ENCODE data around the gene MAGEA3. TPM values are rescaled to one million over a fixed set of nuclear protein-coding genes. Genes with fewer than 3 reads are reported as not detected.
A peak's percentile ranks its signal among the peaks of the same experiment; 100 is the strongest.
"Not testable (repeated sequence)": the region's sequence is repeated elsewhere in the genome, so short reads cannot be mapped to it uniquely, and the experiment has no call there.

MAGEA3 gene
- total RNA-seq, 2 donors from 2014 or later: not detected

- Histone ChIP-seq H3K4me3 (no peak overlapping the region), H3K4me1 (no peaks in the 10 kb centered on the region), H3K27ac (no peak overlapping the region), H3K9me3 (peaks cover 0 to 32% of the 10 kb centered on the region in 2 donors), H3K27me3 (no peaks in the 10 kb centered on the region), H3K36me3 (no peaks in the 10 kb centered on the region)
- DNase-seq (ENCODE audit: low spot score): no peak
- no peak for TF ChIP-seq CTCF (IDR thresholded peaks at IDR 0.05)
Measured at GRCh38 chrX:152663086-152663485, 35.5 kb upstream of the MAGEA3 start.

- H3K36me3 ChIP-seq: no peaks in the 10 kb centered on the region
- H3K9me3 ChIP-seq: no peaks in the 10 kb centered on the region
- no peaks in the 10 kb centered on the region for H3K4me1 ChIP-seq
- no peak for TF ChIP-seq CTCF (IDR thresholded peaks at IDR 0.05)
- H3K27ac ChIP-seq: no peak overlapping the region
- no peak for DNase-seq (ENCODE audit: low spot score)
- no peaks in the 10 kb centered on the region for H3K27me3 ChIP-seq
- H3K4me3 ChIP-seq: no peak overlapping the region
Measured at GRCh38 chrX:152674135-152674534, 24.5 kb upstream of the MAGEA3 start.

- H3K4me3 ChIP-seq; H3K4me1 ChIP-seq; H3K27me3 ChIP-seq; H3K9me3 ChIP-seq; H3K36me3 ChIP-seq; H3K27ac ChIP-seq; DNase-seq (ENCODE audit: low spot score): not testable (repeated sequence)
Measured at GRCh38 chrX:152674652-152675051, 23.9 kb upstream of the MAGEA3 start.

GRCh38 chrX:152681012-152681411 is 17.6 kb upstream of the MAGEA3 start:
- H3K27ac ChIP-seq; H3K4me3 ChIP-seq; DNase-seq (ENCODE audit: low spot score); H3K27me3 ChIP-seq; H3K36me3 ChIP-seq; H3K4me1 ChIP-seq; H3K9me3 ChIP-seq: not testable (repeated sequence)

- not testable (repeated sequence) for H3K27me3 ChIP-seq, H3K36me3 ChIP-seq, H3K4me3 ChIP-seq, H3K9me3 ChIP-seq, H3K4me1 ChIP-seq, H3K27ac ChIP-seq
- peak; percentile 54 for DNase-seq (ENCODE audit: low spot score)
Measured at GRCh38 chrX:152700390-152700789, 1.8 kb downstream of the MAGEA3 start.

- not testable (repeated sequence) for DNase-seq (ENCODE audit: low spot score); H3K4me1 ChIP-seq; H3K27ac ChIP-seq; H3K9me3 ChIP-seq; H3K27me3 ChIP-seq; H3K36me3 ChIP-seq; H3K4me3 ChIP-seq
Measured at GRCh38 chrX:152706500-152706899, 7.9 kb downstream of the MAGEA3 start.

GRCh38 chrX:152709173-152709572 is 10.6 kb downstream of the MAGEA3 start, which contains the start of gene CSAG2:
TSS of gene CSAG2 (minus strand) at chrX:152709273. CDS start at chrX:152709112, 161 bp downstream.
- not testable (repeated sequence) for H3K4me1 ChIP-seq; H3K27ac ChIP-seq; H3K27me3 ChIP-seq; DNase-seq (ENCODE audit: low spot score); H3K4me3 ChIP-seq; H3K9me3 ChIP-seq; H3K36me3 ChIP-seq

- H3K27ac ChIP-seq; H3K4me1 ChIP-seq; H3K27me3 ChIP-seq; H3K36me3 ChIP-seq; H3K9me3 ChIP-seq; DNase-seq (ENCODE audit: low spot score); H3K4me3 ChIP-seq: not testable (repeated sequence)
Measured at GRCh38 chrX:152713195-152713594, 14.6 kb downstream of the MAGEA3 start.

- not testable (repeated sequence) for H3K4me3 ChIP-seq
Measured at GRCh38 chrX:152713815-152714787, 15.5 kb downstream of the MAGEA3 start, which contains the start of gene MAGEA2B. TSS of gene MAGEA2B (plus strand) at chrX:152714628. CDS start at chrX:152717107, 2,479 bp downstream.

More at GRCh38 chrX:152713815-152714787, 15.5 kb downstream of the MAGEA3 start, which contains the start of gene MAGEA2B:
- not testable (repeated sequence) for DNase-seq (ENCODE audit: low spot score); H3K36me3 ChIP-seq; H3K4me1 ChIP-seq; H3K27ac ChIP-seq; H3K9me3 ChIP-seq; H3K27me3 ChIP-seq
